HEK293T (cell line): ENCODE data around the gene RAPGEF6.

ENCODE experiments used
- BHLHE40 ChIP-seq: fragments of 450-650 bp; IDR thresholded peaks from 2 replicates; pipeline ENCODE4 v1.6.1; 2016; ENCODE audit warnings: mild to moderate bottlenecking, moderate library complexity, borderline replicate concordance
- ELF4 ChIP-seq: fragments of 450-650 bp; IDR thresholded peaks from 2 replicates; pipeline ENCODE4 v1.6.1; 2017; ENCODE audit warnings: antibody characterized with exemption
- FOXM1 ChIP-seq: fragments of 450-650 bp; IDR thresholded peaks from 2 replicates; pipeline ENCODE4 v1.6.1; 2017; ENCODE audit warnings: mild to moderate bottlenecking, borderline replicate concordance
- SP1 ChIP-seq: fragments of 450-650 bp; IDR thresholded peaks from 2 replicates; pipeline ENCODE4 v1.6.1; 2017

GRCh38 chr5:131384173-131384572 is 250.9 kb downstream of the RAPGEF6 start:
- TF ChIP-seq BHLHE40 (no peak), ELF4 (no peak), FOXM1 (no peak), SP1 (no peak)
